Esophagus squamous epithelium (tissue), 5 donors: ENCODE results near the gene KLF3. TPM values are rescaled to one million over a fixed set of nuclear protein-coding genes. Genes with fewer than 3 reads are reported as not detected.

Experiments used
- DNase-seq: peaks from one replicate; lab custom pipeline; 2025; lab: John Stamatoyannopoulos, UW
- H3K27ac ChIP-seq, 4 donors: fragments of 200-600 bp; sonication (generic); one replicate each; pipeline ENCODE4 v1.5.1; 2016 to 2019; ENCODE audit warnings: mild to moderate bottlenecking in 1 of 4
- H3K27me3 ChIP-seq, 4 donors: fragments of 200-600 bp; sonication (generic); 1 replicate in 3 of 4; 2 replicates in 1 of 4; pipeline versions ENCODE4 v1.5.1 to v1.6.0; 2017 to 2021; ENCODE audit warnings: antibody characterized with exemption in 1 of 4
- H3K36me3 ChIP-seq, 3 donors: fragments of 200-600 bp; sonication (generic); one replicate each; pipeline ENCODE4 v1.5.1; 2016 to 2019
- H3K4me1 ChIP-seq, 3 donors: fragments of 200-600 bp; sonication (generic); one replicate each; pipeline ENCODE4 v1.5.1; 2017 to 2019
- H3K4me3 ChIP-seq, 4 donors: fragments of 200-600 bp; sonication (generic); 1 replicate in 3 of 4; 2 replicates in 1 of 4; pipeline ENCODE4 v1.5.1; 2016 to 2019; ENCODE audit warnings: mild to moderate bottlenecking in 2 of 4, moderate library complexity in 1 of 4
- H3K9me3 ChIP-seq, 3 donors: fragments of 200-600 bp; sonication (generic); one replicate each; pipeline ENCODE4 v1.5.1; 2016 to 2019
- CTCF ChIP-seq, 6 experiments: fragments of 450-650 bp in 4 of 6; fragments of 200-600 bp in 2 of 6; sonication (generic) in 2 of 6; IDR thresholded peaks; one replicate each; pipeline ENCODE4 v1.5.1; 2016 to 2019; ENCODE audit warnings: antibody characterized with exemption in 6 of 6, mild to moderate bottlenecking in 4 of 6, moderate library complexity in 4 of 6
- POLR2A ChIP-seq, 4 donors: fragments of 450-650 bp; IDR thresholded peaks; one replicate each; pipeline ENCODE4 v1.6.1; 2017; ENCODE audit warnings: antibody characterized with exemption in 4 of 4, mild to moderate bottlenecking in 4 of 4, moderate library complexity in 3 of 4
- whole genome bisulfite sequencing, 2 donors: methylation state at CpG; one replicate each; pipeline ENCODE4 v1.1.5; 2018; 5-methylcytosine and 5-hydroxymethylcytosine counted together
- intact Hi-C: fragments of 100-400 bp; cut with DNase I; formaldehyde crosslinking; loops from one replicate; pipeline ENCODE4 v1.15.0; 2022
- total RNA-seq, 4 donors: library from RNA; depleted of rRNA; stranded (reverse); fragments of >200 nt; gene quantifications; one replicate each; pipeline ENCODE4 v1.1.0, GENCODE V29; 2016
- donor health status: DM: yes; HTN: yes; CAD: no.

The KLF3 gene
- total RNA-seq, 4 donors from 2014 or later: 44.2 to 91.4 (median 82.7) TPM

- 73 to 80% methylated on average over 4 of the region's 4 CpGs for WGBS, 2 donors
- TF ChIP-seq CTCF (IDR thresholded peaks at IDR 0.05) (no peak), POLR2A (IDR thresholded peaks at IDR 0.05) (no peak)
- no peaks in the 10 kb centered on the region for H3K9me3 ChIP-seq
- H3K36me3 ChIP-seq: no peaks in the 10 kb centered on the region
- H3K4me1 ChIP-seq: peaks cover 0 to 23% (median 12%) of the 10 kb centered on the region in 3 donors
- intact Hi-C loops: no loop called here
- no peak overlapping the region for H3K27ac ChIP-seq
- H3K4me3 ChIP-seq: no peak overlapping the region
- no peaks in the 10 kb centered on the region for H3K27me3 ChIP-seq
- no peak for DNase-seq
Observed at GRCh38 chr4:38749336-38749735, 85.3 kb downstream of the KLF3 start.

Other genes starting within 250 kb of the KLF3 start
- gene TLR10, start 118.8 kb downstream of the KLF3 start, total RNA-seq: under 1 TPM in 3 of 4 donors, not detected in 1; 0.09 to 0.38 (median 0.38) TPM
- gene TLR1, start 140.6 kb downstream of the KLF3 start, total RNA-seq: 10 to 100 TPM in 2 of 4 donors, 1 to 10 TPM in 2; 2.5 to 11.3 (median 10.3) TPM
- 1 to 10 TPM; 1.1 to 3.3 (median 2.5) TPM for gene TLR6, start 192.6 kb downstream of the KLF3 start, total RNA-seq
- 10 to 100 TPM; 36.7 to 80.9 (median 69.2) TPM for gene FAM114A1, start 203.6 kb downstream of the KLF3 start, total RNA-seq